ENCODE data around the gene SRSF4. TPM values are rescaled to one million over a fixed set of nuclear protein-coding genes. Genes with fewer than 3 reads are reported as not detected.

The SRSF4 gene
- total RNA-seq, 1 experiment from 2014 or later, result 44.1 TPM

DNA sequence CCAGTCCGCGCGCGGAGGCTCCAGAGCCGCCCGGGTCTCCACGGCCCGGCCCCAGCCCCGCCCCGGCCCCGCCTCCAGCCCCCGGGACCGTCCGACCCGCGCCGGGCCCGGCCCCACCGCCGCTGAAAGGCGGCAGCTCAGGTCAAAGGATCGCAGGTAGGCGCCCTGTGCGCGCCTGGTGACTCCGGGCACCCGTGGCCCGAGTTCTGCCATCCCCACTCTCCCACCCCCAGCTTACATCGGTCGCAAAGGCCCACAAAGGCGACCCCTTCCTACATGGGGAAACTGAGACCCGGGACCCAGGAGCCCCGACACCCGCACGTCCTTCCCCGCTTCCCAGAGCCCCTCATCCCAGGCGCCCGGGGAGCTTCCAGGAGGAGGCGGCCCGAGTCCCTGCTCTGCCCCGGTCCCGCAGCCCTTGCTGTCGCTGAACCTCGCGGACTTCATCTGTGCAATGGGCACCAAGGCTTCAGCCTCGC lies 57.8 kb downstream of the SRSF4 start, which contains the start of gene TMEM200B:
Gene TMEM200B, minus strand, starts transcription at position 17 of the 479 bp plus-strand sequence. CDS start 2,075 bp downstream, outside the sequence.
- peak; percentile 46 to 54 for DNase-seq
- TF ChIP-seq, protein P1, sequence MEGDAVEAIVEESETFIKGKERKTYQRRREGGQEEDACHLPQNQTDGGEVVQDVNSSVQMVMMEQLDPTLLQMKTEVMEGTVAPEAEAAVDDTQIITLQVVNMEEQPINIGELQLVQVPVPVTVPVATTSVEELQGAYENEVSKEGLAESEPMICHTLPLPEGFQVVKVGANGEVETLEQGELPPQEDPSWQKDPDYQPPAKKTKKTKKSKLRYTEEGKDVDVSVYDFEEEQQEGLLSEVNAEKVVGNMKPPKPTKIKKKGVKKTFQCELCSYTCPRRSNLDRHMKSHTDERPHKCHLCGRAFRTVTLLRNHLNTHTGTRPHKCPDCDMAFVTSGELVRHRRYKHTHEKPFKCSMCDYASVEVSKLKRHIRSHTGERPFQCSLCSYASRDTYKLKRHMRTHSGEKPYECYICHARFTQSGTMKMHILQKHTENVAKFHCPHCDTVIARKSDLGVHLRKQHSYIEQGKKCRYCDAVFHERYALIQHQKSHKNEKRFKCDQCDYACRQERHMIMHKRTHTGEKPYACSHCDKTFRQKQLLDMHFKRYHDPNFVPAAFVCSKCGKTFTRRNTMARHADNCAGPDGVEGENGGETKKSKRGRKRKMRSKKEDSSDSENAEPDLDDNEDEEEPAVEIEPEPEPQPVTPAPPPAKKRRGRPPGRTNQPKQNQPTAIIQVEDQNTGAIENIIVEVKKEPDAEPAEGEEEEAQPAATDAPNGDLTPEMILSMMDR (IDR thresholded peaks at IDR 0.05; ENCODE audit: insufficient read depth in 1 of 2, low read depth in 1 of 2, low read length in 1 of 2, severe bottlenecking in 1 of 2, unreplicated experiment in 1 of 2), result no peak
- ChIA-PET CTCF (interaction anchor here (0.5 to 2.1 kb wide), 6 partner anchors 58 to 1383 kb away, joined by 4 to 11 read pairs (median 7); partner anchors contain the start of gene SRSF4), POLR2A (interaction anchor here (0.5 to 1.6 kb wide), 3 partner anchors 57 to 1668 kb away, joined by 3 to 6 read pairs (median 4); no protein-coding TSS in a partner anchor)
- no peaks in the 10 kb centered on the region for H3K4me1 Mint-ChIP-seq (ENCODE audit: low read depth, unreplicated experiment)
- peak within 1 kb of the TSS; percentile 69 for H3K4me3 ChIP-seq (ENCODE audit: low read depth, low read length)
- H3K9me3 Mint-ChIP-seq (ENCODE audit: unreplicated experiment), result no peaks in the 10 kb centered on the region
- H3K4me1 ChIP-seq, result no peaks in the 10 kb centered on the region
- no peaks in the 10 kb centered on the region for H3K9me3 ChIP-seq
- intact Hi-C loops (cut with micrococcal nuclease; ENCODE audit: unreplicated experiment), result no loop called here
- H3K36me3 ChIP-seq (ENCODE audit: control insufficient read depth, insufficient read depth, low read length), result no peaks in the 10 kb centered on the region
- peak within 1 kb of the TSS; percentile 42 for H3K27ac Mint-ChIP-seq (ENCODE audit: unreplicated experiment)
- no peaks in the 10 kb centered on the region for H3K27me3 Mint-ChIP-seq (ENCODE audit: insufficient read depth, unreplicated experiment)
- BruUV-seq (replicated peaks), result no TSS peak
- H3K36me3 Mint-ChIP-seq (ENCODE audit: insufficient read depth, unreplicated experiment), result peaks cover 7% of the 10 kb centered on the region
- peak within 1 kb of the TSS; percentile 75 for H3K4me3 Mint-ChIP-seq (ENCODE audit: unreplicated experiment)
- H3K27me3 ChIP-seq (replicated peaks; ENCODE audit: control insufficient read depth, insufficient read depth, low read length), result no peaks in the 10 kb centered on the region

DNA sequence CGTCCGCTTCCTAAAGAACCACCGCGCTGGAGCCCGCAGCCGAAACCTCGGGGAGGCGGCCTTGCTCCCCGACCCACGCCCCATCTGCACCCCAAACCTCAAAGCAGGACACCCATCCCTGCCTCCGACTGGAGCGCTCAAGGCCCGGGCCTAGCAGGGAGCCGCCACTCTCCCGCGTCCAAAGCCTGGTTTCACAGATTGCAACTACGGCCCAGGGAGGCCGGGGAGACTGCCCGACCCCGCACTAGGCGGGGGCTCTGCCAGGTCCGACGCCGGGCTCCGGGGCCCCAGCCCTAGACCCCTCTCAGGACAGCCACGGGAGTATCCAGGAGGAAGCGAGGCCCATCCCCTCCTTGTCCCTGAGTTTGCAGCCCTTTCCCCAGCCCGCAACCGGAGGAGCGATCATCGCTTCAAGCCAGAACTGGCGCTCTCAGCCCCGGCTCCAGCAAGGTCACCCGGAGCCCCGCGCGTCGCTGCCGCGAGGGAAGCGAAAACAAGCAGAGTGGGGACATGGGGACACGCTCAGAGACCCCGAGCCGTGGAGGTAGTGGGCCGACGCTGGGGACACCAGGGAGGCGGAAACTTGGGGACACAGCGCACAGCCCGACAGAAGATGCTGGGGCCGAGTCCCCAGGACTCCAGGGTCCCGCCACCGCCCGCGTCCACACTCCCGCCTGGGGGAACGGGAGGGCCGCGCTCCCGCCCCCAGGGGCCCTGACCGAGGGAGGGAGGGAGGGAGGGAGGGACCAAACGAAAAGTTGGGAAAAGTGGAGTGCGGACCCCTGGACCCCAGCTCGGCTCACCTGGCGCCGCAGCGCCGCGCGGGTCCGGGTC lies 58.4 kb downstream of the SRSF4 start:
- peaks cover 7% of the 10 kb centered on the region for H3K36me3 Mint-ChIP-seq (ENCODE audit: insufficient read depth, unreplicated experiment)
- peak overlapping the region; percentile 66 for H3K4me3 Mint-ChIP-seq (ENCODE audit: unreplicated experiment)
- Histone ChIP-seq H3K27me3 (replicated peaks; ENCODE audit: control insufficient read depth, insufficient read depth, low read length) (no peaks in the 10 kb centered on the region), H3K4me1 (no peaks in the 10 kb centered on the region), H3K9me3 (no peaks in the 10 kb centered on the region), H3K4me3 (ENCODE audit: low read depth, low read length) (peak overlapping the region; percentile 69), H3K36me3 (ENCODE audit: control insufficient read depth, insufficient read depth, low read length) (no peaks in the 10 kb centered on the region)
- TSS peak; percentile 35 for BruUV-seq (replicated peaks)
- no peaks in the 10 kb centered on the region for H3K9me3 Mint-ChIP-seq (ENCODE audit: unreplicated experiment)
- H3K4me1 Mint-ChIP-seq (ENCODE audit: low read depth, unreplicated experiment), result no peaks in the 10 kb centered on the region
- intact Hi-C loops (cut with micrococcal nuclease; ENCODE audit: unreplicated experiment), result no loop called here
- no peaks in the 10 kb centered on the region for H3K27me3 Mint-ChIP-seq (ENCODE audit: insufficient read depth, unreplicated experiment)
- ChIA-PET CTCF (interaction anchor here (0.6 to 2.1 kb wide), 3 partner anchors 63 to 96 kb away, joined by 4 to 8 read pairs (median 5); no protein-coding TSS in a partner anchor), POLR2A (interaction anchor here (0.5 to 1.6 kb wide), 3 partner anchors 58 to 1667 kb away, joined by 3 to 6 read pairs (median 4); no protein-coding TSS in a partner anchor)
- peak in 1 of 2 experiments; percentile 14 for DNase-seq
- H3K27ac Mint-ChIP-seq (ENCODE audit: unreplicated experiment), result no peak overlapping the region
- TF ChIP-seq, protein P1 (IDR thresholded peaks at IDR 0.05; ENCODE audit: insufficient read depth in 1 of 2, low read depth in 1 of 2, low read length in 1 of 2, severe bottlenecking in 1 of 2, unreplicated experiment in 1 of 2), result no peak

DNA sequence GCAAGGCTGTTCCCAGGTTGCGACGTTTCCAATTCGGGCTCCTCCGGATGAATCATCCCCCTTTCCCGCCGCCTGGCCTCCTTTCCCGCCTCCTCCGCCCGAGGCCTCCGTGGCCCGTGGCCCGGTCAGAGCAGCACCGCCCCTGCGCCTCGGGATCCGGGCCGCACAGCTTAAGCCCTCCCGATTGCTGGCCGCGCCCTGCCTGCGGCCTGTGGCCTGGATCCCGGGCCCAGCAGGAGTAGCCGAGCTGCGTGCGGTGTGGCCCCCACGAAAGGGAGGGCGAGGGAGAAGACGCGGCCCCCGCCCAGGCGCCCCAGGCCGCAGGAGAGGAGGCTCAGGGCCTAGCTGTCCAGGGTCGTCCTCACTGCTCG lies 59.0 kb downstream of the SRSF4 start:
- Mint-ChIP-seq H3K4me1 (ENCODE audit: low read depth, unreplicated experiment) (no peaks in the 10 kb centered on the region), H3K27ac (ENCODE audit: unreplicated experiment) (no peak overlapping the region), H3K9me3 (ENCODE audit: unreplicated experiment) (no peaks in the 10 kb centered on the region), H3K27me3 (ENCODE audit: insufficient read depth, unreplicated experiment) (no peaks in the 10 kb centered on the region), H3K4me3 (ENCODE audit: unreplicated experiment) (peak overlapping the region; percentile 66), H3K36me3 (ENCODE audit: insufficient read depth, unreplicated experiment) (peaks cover 7% of the 10 kb centered on the region)
- H3K4me1 ChIP-seq, result no peaks in the 10 kb centered on the region
- TF ChIP-seq, protein P1 (IDR thresholded peaks at IDR 0.05; ENCODE audit: insufficient read depth in 1 of 2, low read depth in 1 of 2, low read length in 1 of 2, severe bottlenecking in 1 of 2, unreplicated experiment in 1 of 2), result no peak
- no peaks in the 10 kb centered on the region for H3K36me3 ChIP-seq (ENCODE audit: control insufficient read depth, insufficient read depth, low read length)
- no peak for DNase-seq
- no peak overlapping the region for H3K4me3 ChIP-seq (ENCODE audit: low read depth, low read length)
- no peaks in the 10 kb centered on the region for H3K9me3 ChIP-seq
- CTCF ChIA-PET, result no interaction called here
- H3K27me3 ChIP-seq (replicated peaks; ENCODE audit: control insufficient read depth, insufficient read depth, low read length), result no peaks in the 10 kb centered on the region
- POLR2A ChIA-PET, result no interaction called here
- BruUV-seq (replicated peaks), result no TSS peak
- intact Hi-C loops (cut with micrococcal nuclease; ENCODE audit: unreplicated experiment), result no loop called here

All from Caco-2 (cell line).